ENCODE measurements around the gene PLIN5. TPM values are rescaled to one million over a fixed set of nuclear protein-coding genes. Genes with fewer than 3 reads are reported as not detected.

The PLIN5 gene
- total and polyA plus RNA-seq, 5 donors: 25.5 to 60.3 (median 29.4) TPM

- Histone ChIP-seq H3K9me3 (ENCODE audit: control insufficient read depth, low read length) (no peaks in the 10 kb centered on the region), H3K27me3 (ENCODE audit: control insufficient read depth, insufficient read depth) (no peaks in the 10 kb centered on the region), H3K27ac (ENCODE audit: low read length) (no peak overlapping the region), H3K4me3 (ENCODE audit: low read length) (no peak overlapping the region), H3K4me1 (ENCODE audit: control insufficient read depth, insufficient read depth, low read length) (no peaks in the 10 kb centered on the region)
- intact Hi-C loops (cut with DNase I): no loop called here
- ATAC-seq (no peak), DNase-seq (no peak)
- 89% methylated on average over 21 of the region's 21 CpGs for WGBS
Observed at GRCh38 chr19:4508698-4509097, 26.3 kb downstream of the PLIN5 start.

- no peaks in the 10 kb centered on the region for H3K4me1 ChIP-seq (ENCODE audit: control insufficient read depth, insufficient read depth, low read length)
- intact Hi-C loops (cut with DNase I): no loop called here
Observed at GRCh38 chr19:4507804-4508203, 27.2 kb downstream of the PLIN5 start.

DNA sequence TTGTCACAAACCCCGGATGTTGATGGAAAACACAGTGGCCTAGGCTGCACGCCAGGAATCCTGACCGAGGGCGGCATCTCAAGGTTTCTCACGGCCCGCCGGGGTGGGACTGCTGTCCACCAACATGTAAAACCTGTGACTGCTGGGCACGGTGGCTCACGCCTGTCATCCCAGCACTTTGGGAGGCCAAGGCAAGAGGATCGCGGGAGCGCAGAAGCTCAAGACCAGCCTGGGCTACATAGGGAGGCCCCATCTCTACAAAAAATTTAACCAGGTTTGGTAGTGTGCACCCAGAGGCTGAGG, 27.9 kb downstream of the PLIN5 start:
- Histone ChIP-seq H3K9me3 (ENCODE audit: control insufficient read depth, low read length) (no peaks in the 10 kb centered on the region), H3K4me1 (ENCODE audit: control insufficient read depth, insufficient read depth, low read length) (no peaks in the 10 kb centered on the region), H3K27me3 (ENCODE audit: control insufficient read depth, insufficient read depth) (no peaks in the 10 kb centered on the region), H3K4me3 (ENCODE audit: low read length) (no peak overlapping the region), H3K27ac (ENCODE audit: low read length) (no peak overlapping the region)
- intact Hi-C loops (cut with DNase I): no loop called here
- DNase-seq (no peak), ATAC-seq (no peak)
- WGBS: 75% methylated on average over 12 of the region's 12 CpGs

More at GRCh38 chr19:4507804-4508203, 27.2 kb downstream of the PLIN5 start:
- no peak overlapping the region for H3K27ac ChIP-seq (ENCODE audit: low read length)
- H3K27me3 ChIP-seq (ENCODE audit: control insufficient read depth, insufficient read depth): no peaks in the 10 kb centered on the region
- ATAC-seq (no peak), DNase-seq (no peak)
- WGBS: 75% methylated on average over 17 of the region's 17 CpGs
- H3K4me3 ChIP-seq (ENCODE audit: low read length): no peak overlapping the region
- no peaks in the 10 kb centered on the region for H3K9me3 ChIP-seq (ENCODE audit: control insufficient read depth, low read length)

DNA sequence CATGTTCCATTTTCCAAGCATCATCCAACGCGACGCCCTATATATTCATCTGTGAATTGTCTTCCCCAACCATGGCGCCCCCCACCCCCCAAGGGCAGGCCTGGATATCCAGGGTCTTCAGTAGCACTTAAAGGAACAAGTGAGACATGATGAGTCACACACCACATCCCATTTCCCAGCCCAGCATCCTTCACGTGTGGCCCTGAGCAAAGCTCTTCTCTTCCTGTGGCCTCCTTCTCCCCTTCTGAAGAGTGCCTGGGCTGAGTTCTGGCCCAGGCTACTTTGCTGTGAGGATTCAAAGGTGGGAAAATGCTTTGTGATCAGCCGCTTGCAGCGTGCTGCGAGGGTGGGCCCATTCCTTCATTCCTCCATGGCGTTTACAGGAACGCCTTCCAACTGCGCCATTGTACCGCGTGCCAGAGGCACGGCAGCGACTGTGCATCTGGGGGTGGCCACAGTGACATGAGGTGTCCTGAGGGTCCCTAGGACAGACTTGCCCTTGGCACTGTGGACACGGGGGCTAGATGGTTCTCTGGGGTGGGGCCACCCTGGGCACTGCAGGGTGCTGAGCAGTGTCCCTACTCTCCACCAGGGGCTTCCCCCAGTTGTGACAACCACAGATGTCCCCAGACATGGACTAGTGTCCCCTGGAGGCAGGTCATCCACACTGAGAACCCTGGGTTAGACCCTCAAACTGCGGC, 28.4 kb downstream of the PLIN5 start:
- no peaks in the 10 kb centered on the region for H3K4me1 ChIP-seq (ENCODE audit: control insufficient read depth, insufficient read depth, low read length)
- ATAC-seq (no peak), DNase-seq (no peak)
- no peaks in the 10 kb centered on the region for H3K9me3 ChIP-seq (ENCODE audit: control insufficient read depth, low read length)
- no peak overlapping the region for H3K4me3 ChIP-seq (ENCODE audit: low read length)
- H3K27ac ChIP-seq (ENCODE audit: low read length): no peak overlapping the region
- 85% methylated on average over 17 of the region's 17 CpGs for WGBS
- intact Hi-C loops (cut with DNase I): no loop called here
- H3K27me3 ChIP-seq (ENCODE audit: control insufficient read depth, insufficient read depth): no peaks in the 10 kb centered on the region

DNA sequence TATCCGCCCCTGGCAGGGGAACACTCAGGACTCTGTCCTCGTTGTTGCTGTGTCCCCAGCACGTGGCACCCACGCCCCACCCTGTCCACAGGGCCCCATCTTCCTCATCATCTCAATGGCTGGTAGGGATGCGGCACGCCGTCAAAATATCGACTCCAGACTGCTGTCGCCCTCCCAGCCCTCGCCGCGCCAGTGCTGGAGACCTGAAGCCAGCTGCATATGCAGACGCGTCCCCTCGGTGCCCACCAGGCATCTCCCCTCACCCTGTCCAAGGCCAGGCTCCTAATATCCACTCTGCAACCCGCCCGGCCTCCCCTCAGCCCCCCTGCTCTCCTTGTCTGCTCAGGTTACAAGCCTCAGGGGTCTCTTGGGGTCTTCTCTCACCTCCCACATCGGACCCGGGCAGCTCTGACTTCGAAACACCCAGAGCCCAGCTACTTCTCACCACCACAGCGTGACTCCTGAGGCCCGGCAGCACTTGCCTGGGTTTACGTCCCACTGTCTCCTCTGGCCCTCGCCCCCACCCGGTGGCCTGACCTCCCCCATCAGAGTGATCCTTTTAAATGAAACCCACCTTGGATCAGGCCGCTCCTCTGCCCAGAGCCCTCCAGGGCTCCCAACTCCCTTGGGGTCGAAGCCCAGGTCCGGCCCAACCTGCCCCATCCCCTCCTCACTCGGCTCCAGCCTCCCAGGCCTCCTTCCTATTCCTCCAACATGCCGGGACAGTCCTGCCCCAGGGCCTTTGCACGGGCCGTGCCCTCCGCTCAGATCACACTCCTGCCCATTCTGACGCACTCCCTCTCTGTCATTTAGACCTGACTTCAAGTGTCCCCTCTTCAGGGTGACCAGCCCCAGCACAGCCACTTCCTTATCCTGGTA, 29.2 kb downstream of the PLIN5 start:
- ATAC-seq (no peak), DNase-seq (no peak)
- H3K4me1 ChIP-seq (ENCODE audit: control insufficient read depth, insufficient read depth, low read length): no peaks in the 10 kb centered on the region
- no peak overlapping the region for H3K4me3 ChIP-seq (ENCODE audit: low read length)
- no peaks in the 10 kb centered on the region for H3K27me3 ChIP-seq (ENCODE audit: control insufficient read depth, insufficient read depth)
- H3K27ac ChIP-seq (ENCODE audit: low read length): no peak overlapping the region
- WGBS: 94% methylated on average over 34 of the region's 34 CpGs
- no peaks in the 10 kb centered on the region for H3K9me3 ChIP-seq (ENCODE audit: control insufficient read depth, low read length)
- intact Hi-C loops (cut with DNase I): no loop called here

DNA sequence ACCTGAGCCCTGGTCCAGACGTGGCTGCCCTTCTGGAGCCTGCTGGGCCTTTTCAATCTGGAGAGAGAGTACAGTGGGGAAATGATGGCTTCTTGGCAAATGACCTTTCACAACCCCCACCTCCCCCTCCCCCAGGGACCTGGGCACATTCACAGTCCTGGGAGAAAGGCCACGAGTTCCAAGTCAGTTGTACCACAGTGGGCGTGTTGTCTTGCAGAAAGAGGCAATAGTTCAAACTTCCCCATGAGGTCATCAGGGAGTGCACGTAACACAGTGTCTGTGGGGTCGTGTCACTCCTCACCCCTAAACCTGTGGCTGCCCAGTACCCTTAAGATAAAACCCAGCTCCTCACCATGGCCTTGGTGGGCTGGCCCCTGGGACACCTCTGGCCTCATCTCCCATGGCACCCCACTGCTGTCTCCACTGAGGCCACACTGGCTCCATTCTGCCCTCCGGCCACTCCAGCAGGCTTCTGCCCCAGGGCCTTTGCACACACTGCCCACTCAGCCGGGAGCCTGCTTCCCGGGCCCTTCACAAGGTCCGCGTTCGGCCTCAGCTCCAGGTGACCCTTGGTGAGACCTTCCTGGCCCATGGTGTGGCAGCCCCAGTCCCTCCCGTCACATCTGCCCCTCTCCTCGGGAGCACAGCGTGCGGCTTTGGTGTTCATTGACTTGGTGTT, 30.0 kb downstream of the PLIN5 start:
- Histone ChIP-seq H3K27me3 (ENCODE audit: control insufficient read depth, insufficient read depth) (no peaks in the 10 kb centered on the region), H3K4me3 (ENCODE audit: low read length) (no peak overlapping the region), H3K4me1 (ENCODE audit: control insufficient read depth, insufficient read depth, low read length) (no peaks in the 10 kb centered on the region), H3K9me3 (ENCODE audit: control insufficient read depth, low read length) (no peaks in the 10 kb centered on the region), H3K27ac (ENCODE audit: low read length) (no peak overlapping the region)
- intact Hi-C loops (cut with DNase I): no loop called here
- ATAC-seq: no peak
- WGBS: 76% methylated on average over 15 of the region's 15 CpGs
- peak in 1 of 3 donors; percentile 46 for DNase-seq

- 89% methylated on average over 23 of the region's 23 CpGs for WGBS
- no peaks in the 10 kb centered on the region for H3K4me1 ChIP-seq (ENCODE audit: control insufficient read depth, insufficient read depth, low read length)
- ATAC-seq (no peak), DNase-seq (peak in 1 of 3 donors; percentile 71)
- intact Hi-C loops (cut with DNase I): no loop called here
- H3K9me3 ChIP-seq (ENCODE audit: control insufficient read depth, low read length): no peaks in the 10 kb centered on the region
- no peak overlapping the region for H3K4me3 ChIP-seq (ENCODE audit: low read length)
- no peak overlapping the region for H3K27ac ChIP-seq (ENCODE audit: low read length)
- H3K27me3 ChIP-seq (ENCODE audit: control insufficient read depth, insufficient read depth): no peaks in the 10 kb centered on the region
Observed at GRCh38 chr19:4504297-4504701, 30.7 kb downstream of the PLIN5 start.

- DNase-seq (no peak), ATAC-seq (no peak)
- Histone ChIP-seq H3K4me3 (ENCODE audit: low read length) (no peak overlapping the region), H3K9me3 (ENCODE audit: control insufficient read depth, low read length) (no peaks in the 10 kb centered on the region), H3K4me1 (ENCODE audit: control insufficient read depth, insufficient read depth, low read length) (no peaks in the 10 kb centered on the region), H3K27ac (ENCODE audit: low read length) (no peak overlapping the region), H3K27me3 (ENCODE audit: control insufficient read depth, insufficient read depth) (no peaks in the 10 kb centered on the region)
- intact Hi-C loops (cut with DNase I): no loop called here
- 90% methylated on average over 10 of the region's 10 CpGs for WGBS
Observed at GRCh38 chr19:4503825-4504170, 31.2 kb downstream of the PLIN5 start.

DNA sequence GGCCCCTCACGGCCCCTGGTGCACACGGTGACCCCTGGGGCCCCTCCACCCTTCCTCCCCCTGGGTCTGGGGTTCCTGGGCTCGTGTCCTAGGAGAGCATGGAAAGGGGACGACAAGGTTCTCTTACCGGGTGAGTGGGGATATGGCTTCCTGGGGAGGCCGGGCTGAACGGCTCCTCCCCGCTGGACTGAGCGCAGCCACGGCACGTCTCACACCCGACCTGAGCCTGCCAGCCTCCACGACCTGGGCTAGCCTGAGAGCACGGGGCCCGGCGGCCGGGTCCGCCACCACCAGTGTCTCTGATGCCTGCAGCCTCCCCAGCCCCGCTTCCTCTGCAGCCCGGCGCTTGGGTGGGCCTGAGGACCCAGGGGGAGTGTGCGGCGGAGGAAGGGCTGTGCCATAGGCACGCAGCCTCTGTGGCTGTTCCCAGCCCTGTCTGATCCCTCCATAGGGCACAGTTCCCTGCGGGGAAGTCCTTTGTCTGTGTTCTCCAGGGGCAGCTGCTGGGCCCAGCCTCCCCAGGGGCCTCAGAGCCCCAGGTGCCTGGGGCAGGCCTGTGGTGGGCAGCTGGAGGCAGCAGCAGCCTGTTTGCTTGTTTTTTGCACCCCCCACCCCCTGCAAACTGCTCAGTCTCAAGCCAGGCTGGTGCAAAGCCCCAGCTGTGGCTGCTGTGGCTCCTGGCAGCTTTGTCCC, 31.7 kb downstream of the PLIN5 start:
- WGBS: 88% methylated on average over 25 of the region's 25 CpGs
- Histone ChIP-seq H3K27ac (ENCODE audit: low read length) (no peak overlapping the region), H3K4me1 (ENCODE audit: control insufficient read depth, insufficient read depth, low read length) (no peaks in the 10 kb centered on the region), H3K27me3 (ENCODE audit: control insufficient read depth, insufficient read depth) (no peaks in the 10 kb centered on the region), H3K9me3 (ENCODE audit: control insufficient read depth, low read length) (no peaks in the 10 kb centered on the region), H3K4me3 (ENCODE audit: low read length) (no peak overlapping the region)
- DNase-seq (peak in 1 of 3 donors; percentile 22), ATAC-seq (no peak)
- intact Hi-C loops (cut with DNase I): no loop called here

DNA sequence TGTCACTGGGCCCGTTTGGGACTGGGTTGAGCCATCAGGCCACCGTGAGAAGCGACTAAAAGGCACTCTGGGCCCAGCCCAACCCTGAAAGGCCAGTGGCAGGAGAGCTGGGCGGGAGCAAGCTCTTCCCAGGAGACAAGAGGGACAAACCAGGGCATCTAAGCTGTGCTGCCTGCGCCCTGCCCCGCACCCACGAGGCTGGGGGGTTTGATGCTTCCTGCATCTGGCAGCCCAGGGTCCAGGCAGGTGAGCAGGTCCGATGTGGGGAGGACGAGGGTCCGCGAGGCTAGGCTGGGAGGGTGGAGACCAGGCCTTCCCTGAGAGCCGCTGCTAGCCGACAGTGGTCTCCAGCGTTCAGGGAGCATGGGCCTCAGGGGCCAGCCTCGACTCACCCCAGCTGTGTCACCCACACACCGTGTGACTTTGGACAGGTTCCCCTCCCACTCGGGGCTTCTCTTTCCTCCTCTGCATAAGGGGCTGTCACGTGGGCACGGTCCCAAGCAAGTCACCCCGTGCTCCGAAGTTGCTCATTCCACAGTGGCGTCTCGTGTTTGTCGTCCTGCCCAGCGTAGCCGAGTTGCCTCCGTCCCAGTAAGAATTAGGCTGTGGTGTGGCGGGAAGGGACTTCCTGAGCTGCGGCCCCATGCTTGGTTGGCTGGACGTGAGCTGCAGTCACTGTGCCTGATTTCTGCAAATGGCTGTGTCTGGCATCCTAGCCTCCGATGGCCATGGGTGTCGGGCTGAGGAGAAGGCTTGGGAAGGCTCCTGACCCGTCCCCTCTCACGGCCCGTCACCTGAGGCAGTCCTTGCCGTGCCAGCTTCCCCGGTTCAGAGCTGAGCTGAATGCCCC, 32.5 kb downstream of the PLIN5 start:
- no peak for ATAC-seq
- Histone ChIP-seq H3K4me3 (ENCODE audit: low read length) (no peak overlapping the region), H3K27me3 (ENCODE audit: control insufficient read depth, insufficient read depth) (no peaks in the 10 kb centered on the region), H3K4me1 (ENCODE audit: control insufficient read depth, insufficient read depth, low read length) (no peaks in the 10 kb centered on the region), H3K27ac (ENCODE audit: low read length) (no peak overlapping the region), H3K9me3 (ENCODE audit: control insufficient read depth, low read length) (no peaks in the 10 kb centered on the region)
- DNase-seq: no peak
- intact Hi-C loops (cut with DNase I): no loop called here
- 83% methylated on average over 37 of the region's 37 CpGs for WGBS
